Hematopoietic multipotent progenitor cell treated with erythropoietin and hydrocortisone succinate and interleukin-3 and kit ligand, for 6 days (in vitro differentiated cells): ENCODE results near the gene SNTB2.
A peak's percentile ranks its signal among the peaks of the same experiment; 100 is the strongest.
"Not testable (repeated sequence)": the region's sequence is repeated elsewhere in the genome, so short reads cannot be mapped to it uniquely, and the experiment has no call there.

Experiments
- DNase-seq: peaks from one replicate; pipeline ENCODE4 v3.0.0-alpha.2; 2015

SNTB2 gene

DNA sequence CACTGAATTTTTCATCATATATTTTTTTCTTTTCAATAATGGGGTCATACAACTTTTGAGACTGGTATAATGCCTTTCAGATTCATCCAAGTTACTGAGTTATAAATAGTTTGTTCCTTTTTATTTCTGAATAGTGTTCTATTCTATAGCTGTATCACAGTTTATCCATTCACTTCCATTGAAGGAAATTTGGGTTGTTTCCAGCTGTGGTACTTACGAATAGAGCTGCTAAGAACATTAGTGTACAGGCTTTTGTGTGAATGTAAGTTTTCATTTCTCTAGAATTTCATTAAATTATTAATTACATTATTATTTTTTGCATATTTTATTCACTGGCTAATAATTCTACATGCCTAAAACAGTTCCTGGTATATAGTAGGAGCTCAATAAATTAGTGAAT is 52.9 kb downstream of the SNTB2 start:
- DNase-seq, result no peak

DNA sequence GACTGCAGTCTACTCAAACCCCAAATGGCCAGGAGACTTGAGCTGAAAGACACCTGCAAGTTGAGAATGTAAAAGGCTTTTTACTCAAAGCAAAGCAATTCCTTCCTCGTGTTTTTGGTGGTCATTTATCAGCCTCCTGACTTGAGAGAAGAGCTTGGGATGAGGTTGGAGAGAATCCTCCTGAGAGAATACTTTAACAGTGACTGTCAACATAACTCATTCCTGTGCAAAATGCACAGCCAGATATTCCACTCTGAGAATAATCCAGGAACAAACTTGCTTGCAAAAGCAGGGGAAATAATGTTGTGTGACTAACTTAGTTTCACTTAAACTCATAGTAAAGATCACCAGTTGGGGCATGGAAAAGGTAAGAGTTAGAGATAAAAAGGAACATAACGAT is 53.4 kb downstream of the SNTB2 start:
- no peak for DNase-seq

DNA sequence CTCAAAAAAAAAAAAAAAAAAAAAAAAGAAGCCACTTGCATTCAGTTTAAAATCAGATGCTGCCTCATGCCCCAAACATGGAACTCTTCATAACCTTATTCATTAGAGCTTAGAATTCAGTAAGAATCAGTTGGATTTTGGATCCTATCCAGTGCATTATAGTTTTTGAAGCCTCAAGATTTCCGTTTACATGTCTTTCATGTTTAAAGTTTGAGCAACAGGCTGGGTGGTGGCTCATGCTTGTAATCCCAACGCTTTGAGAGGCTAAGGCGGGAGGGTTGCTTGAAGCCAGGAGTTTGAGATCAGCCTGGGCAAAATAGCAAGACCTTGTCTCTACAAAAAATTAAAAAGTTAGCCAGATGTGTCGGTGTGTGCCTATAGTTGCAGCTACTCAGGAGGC is 55.0 kb downstream of the SNTB2 start:
- no peak for DNase-seq

DNA sequence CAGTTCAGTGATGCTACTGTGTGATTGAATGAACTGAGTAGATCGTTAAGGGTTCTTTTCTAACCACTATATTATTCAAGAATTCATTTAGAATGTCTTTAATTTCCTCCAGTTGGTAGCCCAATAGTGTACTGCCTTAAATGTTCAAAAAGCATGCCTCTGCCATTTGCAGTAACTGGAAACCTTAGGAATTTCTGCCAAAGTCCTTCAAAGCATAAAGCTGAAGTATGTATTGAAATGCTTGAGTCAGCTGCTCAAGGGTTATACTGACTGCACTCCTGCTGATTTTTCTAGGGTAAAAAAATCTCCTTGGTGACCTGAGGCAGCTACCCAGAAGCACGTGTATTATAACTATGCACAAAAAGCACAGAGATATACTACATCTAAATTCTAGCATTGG is 56.5 kb downstream of the SNTB2 start:
- DNase-seq, result no peak

DNA sequence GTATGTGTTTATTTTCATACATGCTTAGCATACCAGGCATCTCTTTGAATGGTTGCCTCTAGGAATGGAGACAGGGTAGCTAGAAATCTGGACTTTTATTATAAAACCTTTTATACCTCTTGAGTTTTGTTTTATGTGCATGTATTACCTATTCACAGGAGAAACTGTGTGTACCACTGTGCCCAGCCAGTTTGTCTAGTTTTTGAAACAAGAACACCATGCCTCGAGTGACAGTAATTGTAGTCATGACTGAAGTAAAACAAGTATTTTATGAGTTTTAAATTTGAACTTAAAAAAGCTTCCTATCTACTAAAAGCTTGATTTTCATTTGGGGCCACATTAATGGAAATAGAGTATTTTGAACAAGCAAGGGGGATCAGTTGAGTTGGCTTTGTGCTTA is 57.4 kb downstream of the SNTB2 start:
- DNase-seq, result no peak

DNA sequence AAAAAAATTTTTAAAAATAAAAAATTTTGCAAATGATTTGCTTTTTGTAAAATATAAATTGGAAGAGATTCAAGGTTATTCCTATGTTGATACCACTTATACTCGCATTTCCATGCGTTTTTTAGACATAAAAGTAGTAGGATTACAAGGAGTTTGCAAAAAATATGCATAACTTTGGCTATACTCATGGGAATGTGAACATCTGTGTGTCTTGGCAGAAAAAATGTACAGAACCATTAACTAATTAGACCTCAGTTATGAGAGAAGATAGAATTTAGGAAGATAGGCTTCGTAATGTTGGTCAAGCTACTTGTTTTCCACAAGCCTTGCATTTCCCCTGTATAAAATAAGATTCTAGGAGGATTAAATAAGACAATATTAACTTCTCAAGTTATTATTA is 63.1 kb downstream of the SNTB2 start:
- DNase-seq, result no peak

DNA sequence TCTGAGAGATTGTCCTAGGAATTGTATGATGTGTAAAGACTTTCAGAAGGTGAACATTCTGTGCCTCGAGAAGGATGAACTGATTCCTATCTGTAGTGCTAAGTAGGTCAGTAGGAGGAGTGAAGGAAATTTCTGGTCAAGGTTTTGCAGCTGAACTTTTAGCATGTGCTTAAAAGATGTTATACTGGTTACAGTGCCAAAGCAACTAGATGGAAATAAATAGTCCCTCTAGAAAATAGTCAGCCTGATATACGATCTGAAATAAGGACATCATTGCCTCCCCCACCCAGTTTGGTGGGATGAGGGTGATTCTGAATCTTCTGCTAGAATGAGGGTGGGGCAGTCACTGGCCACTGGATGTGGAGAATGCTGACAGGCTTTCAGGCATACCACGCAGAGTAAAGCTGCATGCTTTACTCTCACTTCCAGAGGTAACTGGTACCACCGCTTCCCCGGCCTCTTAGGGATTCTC is 66.9 kb downstream of the SNTB2 start:
- no peak for DNase-seq

DNA sequence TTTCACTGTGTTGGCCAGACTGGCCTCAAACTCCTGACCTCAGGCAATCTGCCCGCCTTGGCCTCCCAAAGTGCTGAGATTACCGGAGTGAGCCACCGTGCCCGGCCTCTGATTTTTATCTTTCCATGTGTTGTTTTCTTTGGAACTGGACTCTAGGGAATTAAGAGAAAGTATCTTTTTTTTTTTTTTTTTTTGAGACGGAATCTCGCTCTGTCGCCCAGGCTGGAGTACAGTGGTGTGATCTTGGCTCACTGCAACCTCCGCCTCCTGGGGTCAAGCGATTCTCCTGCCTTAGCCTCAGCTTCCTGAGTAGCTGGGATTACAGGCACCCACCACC is 72.4 kb downstream of the SNTB2 start:
- not testable (repeated sequence) for DNase-seq

DNA sequence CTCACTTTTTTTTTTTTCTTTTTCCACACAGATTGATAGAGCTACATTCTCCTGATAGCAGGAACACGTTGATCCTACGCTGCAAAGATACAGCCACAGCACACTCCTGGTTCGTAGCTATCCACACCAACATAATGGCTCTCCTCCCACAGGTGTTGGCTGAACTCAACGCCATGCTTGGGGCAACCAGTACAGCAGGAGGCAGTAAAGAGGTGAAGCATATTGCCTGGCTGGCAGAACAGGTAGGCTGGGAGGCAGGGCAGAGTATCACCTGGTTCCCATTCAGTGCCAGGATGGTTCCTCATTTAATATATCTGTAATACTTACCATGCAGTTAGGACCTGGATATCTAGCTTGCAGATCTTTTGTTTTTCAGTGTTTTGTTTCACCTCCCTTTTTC is 73.1 kb downstream of the SNTB2 start:
- no peak for DNase-seq

DNA sequence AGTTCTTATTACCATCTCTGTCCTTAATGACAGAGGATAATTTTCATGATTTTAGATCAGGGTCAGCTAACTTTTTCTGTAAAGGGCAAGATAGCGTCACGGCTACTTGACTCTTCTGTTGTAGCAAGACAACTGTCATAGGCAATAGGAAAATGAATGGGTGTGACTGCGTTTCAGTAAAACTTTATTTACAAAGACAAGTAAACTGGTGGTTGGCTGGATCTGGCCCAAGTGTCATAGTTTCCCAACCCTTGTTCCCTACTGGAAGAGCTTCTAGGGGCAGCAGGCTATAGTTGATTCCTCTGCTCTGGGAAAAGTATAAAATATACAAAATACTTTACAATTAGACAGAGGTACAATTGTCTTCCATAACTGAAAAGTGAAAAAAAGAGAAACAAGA is 73.5 kb downstream of the SNTB2 start:
- DNase-seq, result no peak

DNA sequence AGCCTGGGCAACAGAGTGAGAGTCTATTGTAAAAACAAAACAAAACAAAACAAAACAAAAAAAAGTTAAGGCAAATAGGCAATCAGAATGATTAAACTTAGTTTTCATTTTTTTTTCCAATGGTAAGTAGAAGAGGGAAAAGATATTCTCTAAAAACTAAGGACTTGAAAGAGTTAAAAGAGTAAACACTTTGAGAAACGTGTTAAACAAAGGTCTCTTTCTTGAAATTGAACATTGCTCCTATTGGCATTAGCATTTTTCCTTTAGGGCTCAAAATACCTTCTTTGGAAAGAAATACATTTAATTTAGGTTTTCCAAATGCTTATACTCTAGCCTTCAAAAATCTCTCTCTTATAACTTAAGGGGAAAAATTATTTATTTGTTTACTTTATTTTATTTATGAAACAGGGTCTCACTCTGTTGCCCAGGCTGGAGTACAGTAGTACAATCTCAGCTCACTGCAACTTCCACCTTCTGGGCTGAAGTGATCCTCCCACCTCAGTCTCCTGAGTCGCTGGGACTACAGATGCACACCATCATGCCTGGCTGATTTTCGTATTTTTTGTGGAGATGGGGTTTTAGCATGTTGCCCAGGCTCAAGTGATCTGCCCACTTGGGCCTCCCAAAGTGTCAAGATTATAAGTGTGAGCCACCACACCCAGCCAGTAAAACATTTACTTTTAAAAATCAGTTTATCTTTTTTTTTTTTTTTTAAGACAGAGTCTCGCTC is 79.5 kb downstream of the SNTB2 start:
- no peak for DNase-seq

DNA sequence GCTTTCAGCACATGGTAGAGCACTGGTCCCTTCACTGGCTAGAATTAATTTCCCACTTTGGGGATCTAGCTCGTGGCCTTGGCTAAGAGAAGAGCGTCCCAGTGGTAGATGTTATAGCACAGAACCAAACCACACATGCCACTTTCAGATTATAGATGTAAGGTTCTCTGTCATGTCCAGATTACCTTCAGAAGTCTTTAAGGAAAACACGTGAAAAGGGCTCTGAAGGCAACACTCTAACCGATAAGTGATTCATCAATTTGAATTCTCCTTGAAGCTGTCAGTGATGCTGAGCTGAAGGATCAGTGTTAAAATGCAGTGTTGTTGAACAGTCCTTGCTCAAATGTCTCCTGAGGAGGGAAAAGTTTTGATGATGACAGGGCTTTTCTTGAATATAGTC is 80.7 kb downstream of the SNTB2 start:
- peak; percentile 36 for DNase-seq

DNA sequence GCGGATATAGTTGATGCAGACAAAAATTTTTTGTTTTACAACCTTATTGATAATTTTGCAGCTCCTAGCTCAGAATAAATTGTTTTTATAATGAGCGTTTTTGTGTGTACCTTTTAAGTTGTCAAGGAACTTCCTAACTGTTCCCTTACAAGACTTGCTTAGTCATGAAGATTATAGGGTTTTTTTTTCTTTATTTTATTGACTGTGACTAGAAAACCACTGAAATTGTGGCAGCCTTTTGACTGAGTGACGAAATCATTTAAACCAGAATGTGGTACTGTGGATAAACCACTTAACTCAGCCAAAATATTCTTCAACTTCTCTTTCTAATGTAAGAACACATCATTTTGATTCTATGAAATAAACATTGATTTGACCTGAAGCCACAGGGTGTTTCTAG is 83.4 kb downstream of the SNTB2 start:
- peak; percentile 45 for DNase-seq

DNA sequence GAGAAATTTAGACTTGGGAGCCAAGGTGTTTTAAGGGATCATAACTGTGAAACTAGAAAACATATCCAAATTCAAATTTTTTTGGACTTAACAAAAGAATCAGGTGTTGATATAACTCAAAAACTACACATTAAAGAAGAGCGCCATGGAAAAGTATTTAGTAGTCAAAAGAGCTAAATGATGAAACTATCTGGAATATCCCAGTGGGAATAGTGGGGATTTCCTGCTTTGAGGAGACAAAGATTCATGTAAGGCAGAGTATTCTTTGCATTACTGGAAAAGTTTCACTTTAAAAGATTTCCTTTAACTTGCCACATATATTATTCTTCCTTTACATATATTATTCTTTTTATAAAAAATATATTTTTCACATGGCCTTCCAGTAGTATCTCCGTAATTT is 83.9 kb downstream of the SNTB2 start:
- no peak for DNase-seq

DNA sequence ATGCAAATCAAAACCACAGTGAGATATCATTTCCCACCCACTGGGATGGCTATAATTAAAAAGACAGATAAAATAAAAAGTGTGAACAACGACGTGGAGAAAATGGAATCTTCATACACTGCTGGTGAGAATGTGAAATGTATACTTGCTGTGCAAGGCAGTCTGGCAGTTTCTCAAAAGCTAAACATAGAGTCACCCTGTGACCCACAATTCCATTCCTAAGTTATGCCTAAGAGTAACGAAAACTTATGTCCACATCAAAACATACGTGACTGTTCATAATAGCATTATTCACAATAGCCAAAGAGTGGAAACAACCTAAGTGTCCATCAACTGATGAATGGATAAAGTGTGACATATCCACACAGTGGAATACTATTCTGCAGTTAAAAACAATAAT is 86.0 kb downstream of the SNTB2 start:
- no peak for DNase-seq

DNA sequence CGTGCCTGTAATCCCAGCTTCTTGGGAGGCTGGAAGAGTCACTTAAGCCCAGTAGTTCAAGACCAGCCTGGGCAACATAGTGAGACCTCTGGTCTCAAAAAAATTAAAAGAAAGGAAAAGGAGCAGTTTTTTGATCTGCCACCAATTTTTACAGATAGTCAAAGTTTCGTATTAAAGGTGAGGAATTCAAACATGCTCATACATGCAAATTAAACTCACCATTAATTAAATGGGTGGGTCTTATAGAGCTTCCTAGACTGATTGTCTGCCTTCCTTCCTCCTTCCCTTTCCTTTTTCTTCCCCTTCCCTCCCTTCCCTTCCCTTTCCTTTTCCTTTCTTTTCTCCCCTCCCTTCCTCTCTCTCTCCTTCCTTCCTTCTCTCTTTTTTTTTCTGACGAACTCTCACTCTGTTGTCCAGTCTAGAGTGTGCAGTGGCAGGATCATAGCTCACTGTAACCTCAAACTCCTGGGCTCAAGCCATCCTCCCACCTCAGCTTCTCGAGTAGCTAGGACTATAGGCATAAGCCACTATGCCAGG is 87.8 kb downstream of the SNTB2 start:
- DNase-seq, result no peak

DNA sequence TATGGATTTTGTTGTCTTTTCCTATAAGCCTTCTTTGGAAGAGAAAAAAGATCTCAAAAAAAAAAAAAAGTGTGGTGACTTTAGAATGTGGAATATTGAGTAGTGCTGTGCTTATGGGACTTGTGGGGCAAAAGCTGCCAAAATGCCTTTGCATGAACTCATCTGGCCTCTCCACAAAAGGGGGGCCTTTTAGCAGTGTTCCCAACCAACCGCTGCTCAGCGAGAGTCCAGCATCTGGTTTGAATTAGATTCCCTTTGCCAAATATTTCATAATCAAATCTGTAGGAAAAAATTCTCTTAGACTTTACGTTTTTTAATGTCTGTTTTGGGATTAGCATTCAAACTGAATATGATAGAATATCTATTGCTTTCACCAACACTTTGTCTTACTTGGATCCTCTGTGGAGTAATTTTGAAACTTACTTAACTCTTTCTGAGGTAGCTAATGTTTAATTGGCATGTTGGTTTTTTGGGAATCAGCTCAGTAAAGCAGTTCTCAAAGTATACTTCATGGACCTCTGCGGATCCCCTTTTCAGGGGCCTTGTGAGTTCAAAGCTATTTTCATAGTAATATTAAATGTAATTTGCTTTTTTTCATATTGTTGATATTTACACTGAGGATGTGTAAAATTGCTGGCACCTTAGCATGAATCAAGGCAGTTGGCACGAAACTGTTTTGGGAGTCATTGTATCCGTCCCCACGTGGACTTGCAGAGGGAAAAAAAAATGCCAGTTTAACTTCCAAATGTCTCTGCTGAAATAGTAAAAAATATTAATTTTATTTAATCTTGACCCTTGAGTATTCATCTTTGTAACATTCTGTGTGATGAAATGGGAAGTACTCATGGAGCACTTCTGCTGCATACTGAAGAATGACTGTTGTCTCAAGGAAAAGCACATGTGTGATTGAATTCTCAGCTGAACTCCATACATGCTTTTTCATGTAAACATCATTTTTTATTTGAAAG is 89.5 kb downstream of the SNTB2 start:
- DNase-seq, result no peak

DNA sequence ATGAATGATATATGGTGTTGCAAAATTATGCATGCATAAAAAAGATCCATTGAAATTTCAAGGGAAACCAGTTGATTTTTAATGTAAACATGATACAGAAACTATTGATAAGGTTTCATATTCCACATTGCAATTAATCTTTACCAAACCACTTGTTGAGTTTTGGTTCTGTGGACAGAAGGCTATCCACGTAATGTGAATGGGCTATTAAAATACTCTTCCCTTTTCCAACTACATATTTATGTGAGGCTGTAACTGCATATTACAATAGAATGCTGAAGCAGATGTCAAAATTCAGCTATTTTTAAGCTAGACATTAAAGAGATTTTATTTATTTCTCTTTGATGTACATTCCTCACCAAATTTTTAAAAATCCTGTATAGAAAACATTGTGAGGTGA is 90.4 kb downstream of the SNTB2 start:
- DNase-seq, result no peak

DNA sequence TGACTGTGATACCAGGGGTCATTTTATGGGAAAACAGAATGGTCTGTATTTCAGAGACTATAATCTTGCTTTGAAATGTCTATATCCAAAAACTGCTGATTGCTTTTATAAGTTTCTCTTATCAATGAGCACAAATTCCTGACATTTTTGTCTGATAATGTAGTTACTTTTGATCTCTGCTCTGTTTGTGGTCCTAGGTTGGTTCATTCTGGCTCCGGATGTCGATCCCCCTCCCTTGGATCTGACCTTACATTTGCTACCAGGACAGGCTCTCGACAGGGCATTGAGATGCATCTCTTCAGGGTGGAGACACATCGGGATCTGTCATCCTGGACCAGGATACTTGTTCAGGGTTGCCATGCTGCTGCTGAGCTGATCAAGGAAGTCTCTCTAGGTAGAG is 96.9 kb downstream of the SNTB2 start:
- DNase-seq, result no peak

DNA sequence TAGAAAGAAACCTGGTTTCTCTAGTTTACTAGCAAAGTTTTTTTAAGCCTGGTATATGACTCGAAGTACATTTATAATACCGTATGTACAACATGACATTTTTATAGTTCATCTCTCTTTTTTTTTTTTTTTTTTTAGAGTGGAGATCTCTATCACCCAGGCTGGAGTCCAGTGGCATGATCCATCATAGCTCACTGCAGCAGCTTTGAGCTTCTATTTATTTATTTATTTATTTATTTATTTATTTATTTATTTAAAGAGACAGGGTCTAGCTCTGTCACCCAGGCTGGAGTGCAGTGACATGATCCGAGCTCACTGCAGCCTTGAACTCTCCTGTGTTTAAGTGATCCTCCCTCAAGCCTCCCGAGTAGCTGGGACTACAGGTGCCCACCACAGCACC is 98.3 kb downstream of the SNTB2 start:
- DNase-seq, result no peak

DNA sequence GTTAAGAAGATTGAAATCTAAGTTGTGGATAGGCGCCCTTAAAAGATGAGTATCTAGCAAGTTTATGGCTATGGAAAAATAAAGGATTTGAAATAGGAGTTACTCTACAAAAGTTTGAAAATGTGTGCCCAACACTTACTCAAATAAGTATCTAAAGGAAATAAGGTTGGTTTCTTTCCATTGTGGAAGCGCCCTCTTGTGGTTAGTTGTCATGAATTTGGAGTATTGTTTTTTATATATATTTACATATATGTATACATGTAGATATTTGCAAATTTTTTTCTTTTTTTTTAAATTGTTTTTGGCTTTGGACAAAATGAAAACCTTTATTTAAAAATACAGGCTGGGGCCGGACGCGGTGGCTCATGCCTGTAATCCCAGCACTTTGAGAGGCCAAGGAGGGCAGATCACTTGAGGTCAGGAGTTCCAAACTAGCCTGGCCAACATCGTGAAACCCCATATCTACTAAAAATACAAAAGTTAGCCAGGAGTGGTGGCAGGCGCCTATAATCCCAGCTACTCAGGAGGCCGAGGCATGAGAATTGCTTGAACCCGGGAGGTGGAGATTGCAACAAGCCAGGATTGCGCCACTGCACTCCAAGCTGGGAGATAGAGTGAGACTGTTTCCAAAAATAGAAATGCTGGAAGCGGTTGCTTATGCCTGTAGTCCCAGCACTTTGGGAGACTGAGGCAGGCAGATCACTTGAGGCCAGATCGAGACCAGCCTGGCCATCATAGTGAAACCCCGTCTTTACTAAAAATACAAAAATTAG is 100.2 kb downstream of the SNTB2 start:
- DNase-seq, result peak; percentile 81

DNA sequence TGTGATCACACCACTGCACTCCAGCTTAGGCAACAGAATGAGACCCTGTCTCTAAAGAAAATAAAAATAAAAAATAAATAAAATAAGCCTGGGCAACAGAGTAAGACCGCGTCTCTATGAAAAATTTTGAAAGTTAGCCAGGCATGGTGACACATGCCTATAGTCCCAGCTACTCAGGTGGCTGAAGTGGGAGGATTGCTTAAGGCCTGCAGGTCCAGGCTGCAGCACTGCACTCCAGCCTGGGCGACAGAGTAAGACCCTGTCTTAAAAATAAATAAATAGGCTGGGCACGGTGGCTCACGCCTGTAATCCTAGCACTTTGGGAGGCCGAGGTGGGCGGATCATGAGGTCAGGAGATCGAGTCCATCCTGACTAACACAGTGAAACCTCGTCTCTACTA is 104.7 kb downstream of the SNTB2 start:
- not testable (repeated sequence) for DNase-seq

DNA sequence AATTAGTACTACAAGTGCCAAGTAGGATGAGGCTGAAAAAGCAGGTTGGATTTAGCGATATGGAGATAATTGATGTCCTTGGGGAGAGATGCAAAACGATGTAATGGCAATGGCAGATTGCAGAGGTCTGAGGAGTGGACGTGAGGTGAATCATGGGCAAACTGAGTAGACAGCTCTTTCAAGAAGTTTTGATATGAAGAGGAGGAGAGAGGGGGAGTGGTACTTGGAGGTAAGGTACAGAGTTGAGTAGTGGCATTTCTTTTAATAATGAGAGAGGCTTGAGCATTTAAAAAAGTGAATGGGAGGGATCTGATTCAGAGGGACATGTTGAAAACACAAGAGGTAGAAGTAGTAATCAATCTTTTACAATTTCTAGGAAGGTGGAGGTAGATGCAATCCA is 106.4 kb downstream of the SNTB2 start:
- DNase-seq, result no peak
